Measurements from ENCODE around the gene APOA1.

The APOA1 gene

GRCh38 chr11:116833491-116833815, 4.0 kb downstream of the APOA1 start:
- no peaks in the 10 kb centered on the region for H3K4me1 ChIP-seq (ENCODE audit: control insufficient read depth, insufficient read depth, low read length)
- no peaks in the 10 kb centered on the region for H3K36me3 ChIP-seq (ENCODE audit: control insufficient read depth in 2 of 2, insufficient read depth in 1 of 2, low read length in 2 of 2)
- POLR2A ChIA-PET, result no interaction called here
- H3K4me3 ChIP-seq (ENCODE audit: low read depth, low read length), result no peak overlapping the region
- TF ChIP-seq ZNF501 (tag by site-specific recombination; IDR thresholded peaks at IDR 0.05), result no peak
- no peak for TF ChIP-seq ZNF48 (tag by site-specific recombination; IDR thresholded peaks at IDR 0.05)
- no peak for TF ChIP-seq KLF7 (tag by site-specific recombination; IDR thresholded peaks at IDR 0.05; ENCODE audit: borderline replicate concordance)
- TF ChIP-seq YY1 (tag by site-specific recombination; IDR thresholded peaks at IDR 0.05), result no peak
- TF ChIP-seq SALL2 (tag by site-specific recombination; IDR thresholded peaks at IDR 0.05; ENCODE audit: borderline replicate concordance), result no peak
- no peak for TF ChIP-seq ZNF433 (tag by site-specific recombination; IDR thresholded peaks at IDR 0.05; ENCODE audit: low read depth)
- no peak for TF ChIP-seq TRIM28 (IDR thresholded peaks at IDR 0.05; ENCODE audit: borderline replicate concordance, low read length)
- TF ChIP-seq ZNF146 (tag by site-specific recombination; IDR thresholded peaks at IDR 0.05), result no peak
- TF ChIP-seq ZFP69B (tag by site-specific recombination; IDR thresholded peaks at IDR 0.05), result no peak
- TF ChIP-seq ZNF837 (tag by site-specific recombination; IDR thresholded peaks at IDR 0.05), result no peak
- no peak for TF ChIP-seq ZIC2 (tag by site-specific recombination; IDR thresholded peaks at IDR 0.05)
- no peak for TF ChIP-seq ZNF585B (tag by site-specific recombination; IDR thresholded peaks at IDR 0.05)
- TF ChIP-seq ZNF133 (tag by site-specific recombination; IDR thresholded peaks at IDR 0.05), result no peak
- no peak for TF ChIP-seq IKZF3 (tag by site-specific recombination; IDR thresholded peaks at IDR 0.05)
- TF ChIP-seq ZNF26 (tag by site-specific recombination; IDR thresholded peaks at IDR 0.05), result no peak
- no peak for TF ChIP-seq ZNF777 (tag by site-specific recombination; IDR thresholded peaks at IDR 0.05; ENCODE audit: borderline replicate concordance)
- no peak for TF ChIP-seq ZNF747 (tag by site-specific recombination; IDR thresholded peaks at IDR 0.05)
- TF ChIP-seq YY2 (tag by site-specific recombination; IDR thresholded peaks at IDR 0.05), result no peak
- H3K9me3 ChIP-seq (ENCODE audit: control insufficient read depth, insufficient read depth, low read depth, low read length), result no peaks in the 10 kb centered on the region
- CTCF ChIA-PET, result interaction anchor here (1.1 to 2.2 kb wide), 2 partner anchors 43 to 87 kb away, joined by 3 to 14 read pairs; partner anchors contain the start of gene APOA5
- no peak overlapping the region for H3K27ac ChIP-seq (ENCODE audit: extremely low read depth, low read depth, low read length)

DNA sequence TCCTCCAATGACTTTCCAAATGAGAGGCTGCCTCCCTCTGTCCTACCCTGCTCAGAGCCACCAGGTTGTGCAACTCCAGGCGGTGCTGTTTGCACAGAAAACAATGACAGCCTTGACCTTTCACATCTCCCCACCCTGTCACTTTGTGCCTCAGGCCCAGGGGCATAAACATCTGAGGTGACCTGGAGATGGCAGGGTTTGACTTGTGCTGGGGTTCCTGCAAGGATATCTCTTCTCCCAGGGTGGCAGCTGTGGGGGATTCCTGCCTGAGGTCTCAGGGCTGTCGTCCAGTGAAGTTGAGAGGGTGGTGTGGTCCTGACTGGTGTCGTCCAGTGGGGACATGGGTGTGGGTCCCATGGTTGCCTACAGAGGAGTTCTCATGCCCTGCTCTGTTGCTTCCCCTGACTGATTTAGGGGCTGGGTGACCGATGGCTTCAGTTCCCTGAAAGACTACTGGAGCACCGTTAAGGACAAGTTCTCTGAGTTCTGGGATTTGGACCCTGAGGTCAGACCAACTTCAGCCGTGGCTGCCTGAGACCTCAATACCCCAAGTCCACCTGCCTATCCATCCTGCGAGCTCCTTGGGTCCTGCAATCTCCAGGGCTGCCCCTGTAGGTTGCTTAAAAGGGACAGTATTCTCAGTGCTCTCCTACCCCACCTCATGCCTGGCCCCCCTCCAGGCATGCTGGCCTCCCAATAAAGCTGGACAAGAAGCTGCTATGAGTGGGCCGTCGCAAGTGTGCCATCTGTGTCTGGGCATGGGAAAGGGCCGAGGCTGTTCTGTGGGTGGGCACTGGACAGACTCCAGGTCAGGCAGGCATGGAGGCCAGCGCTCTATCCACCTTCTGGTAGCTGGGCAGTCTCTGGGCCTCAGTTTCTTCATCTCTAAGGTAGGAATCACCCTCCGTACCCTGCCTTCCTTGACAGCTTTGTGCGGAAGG, 4.8 kb downstream of the APOA1 start:
- no peaks in the 10 kb centered on the region for H3K36me3 ChIP-seq (ENCODE audit: control insufficient read depth in 2 of 2, insufficient read depth in 1 of 2, low read length in 2 of 2)
- H3K4me1 ChIP-seq (ENCODE audit: control insufficient read depth, insufficient read depth, low read length), result no peaks in the 10 kb centered on the region
- no peak overlapping the region for H3K4me3 ChIP-seq (ENCODE audit: low read depth, low read length)
- POLR2A ChIA-PET, result no interaction called here
- H3K9me3 ChIP-seq (ENCODE audit: control insufficient read depth, insufficient read depth, low read depth, low read length), result no peaks in the 10 kb centered on the region
- CTCF ChIA-PET, result interaction anchor here (0.6 to 2.2 kb wide), 3 partner anchors 17 to 86 kb away, joined by 3 to 14 read pairs (median 3); partner anchors contain the start of gene APOA5
- no peak overlapping the region for H3K27ac ChIP-seq (ENCODE audit: extremely low read depth, low read depth, low read length)
- no peak for TF ChIP-seq KLF7 (tag by site-specific recombination; IDR thresholded peaks at IDR 0.05; ENCODE audit: borderline replicate concordance)
- TF ChIP-seq ZNF664 (tag by site-specific recombination; IDR thresholded peaks at IDR 0.05), result no peak
- no peak for TF ChIP-seq ZNF610 (tag by site-specific recombination; IDR thresholded peaks at IDR 0.05; ENCODE audit: borderline replicate concordance)
- TF ChIP-seq HOXD13 (CRISPR knock-in tag; IDR thresholded peaks at IDR 0.05; ENCODE audit: borderline replicate concordance), result no peak
- TF ChIP-seq ZNF292 (tag by site-specific recombination; IDR thresholded peaks at IDR 0.05; ENCODE audit: borderline replicate concordance, low read depth), result no peak
- TF ChIP-seq, protein P1, sequence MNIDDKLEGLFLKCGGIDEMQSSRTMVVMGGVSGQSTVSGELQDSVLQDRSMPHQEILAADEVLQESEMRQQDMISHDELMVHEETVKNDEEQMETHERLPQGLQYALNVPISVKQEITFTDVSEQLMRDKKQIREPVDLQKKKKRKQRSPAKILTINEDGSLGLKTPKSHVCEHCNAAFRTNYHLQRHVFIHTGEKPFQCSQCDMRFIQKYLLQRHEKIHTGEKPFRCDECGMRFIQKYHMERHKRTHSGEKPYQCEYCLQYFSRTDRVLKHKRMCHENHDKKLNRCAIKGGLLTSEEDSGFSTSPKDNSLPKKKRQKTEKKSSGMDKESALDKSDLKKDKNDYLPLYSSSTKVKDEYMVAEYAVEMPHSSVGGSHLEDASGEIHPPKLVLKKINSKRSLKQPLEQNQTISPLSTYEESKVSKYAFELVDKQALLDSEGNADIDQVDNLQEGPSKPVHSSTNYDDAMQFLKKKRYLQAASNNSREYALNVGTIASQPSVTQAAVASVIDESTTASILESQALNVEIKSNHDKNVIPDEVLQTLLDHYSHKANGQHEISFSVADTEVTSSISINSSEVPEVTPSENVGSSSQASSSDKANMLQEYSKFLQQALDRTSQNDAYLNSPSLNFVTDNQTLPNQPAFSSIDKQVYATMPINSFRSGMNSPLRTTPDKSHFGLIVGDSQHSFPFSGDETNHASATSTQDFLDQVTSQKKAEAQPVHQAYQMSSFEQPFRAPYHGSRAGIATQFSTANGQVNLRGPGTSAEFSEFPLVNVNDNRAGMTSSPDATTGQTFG (tag by site-specific recombination; IDR thresholded peaks at IDR 0.05; ENCODE audit: borderline replicate concordance), result no peak
- TF ChIP-seq ZNF555 (tag by site-specific recombination; conservative IDR thresholded peaks at IDR 0.05), result no peak
- TF ChIP-seq ZNF140 (tag by site-specific recombination; IDR thresholded peaks at IDR 0.05), result no peak
- TF ChIP-seq ZFP37 (tag by site-specific recombination; IDR thresholded peaks at IDR 0.05), result no peak
- TF ChIP-seq ZNF404 (tag by site-specific recombination; IDR thresholded peaks at IDR 0.05), result no peak
- TF ChIP-seq ZNF747 (tag by site-specific recombination; IDR thresholded peaks at IDR 0.05), result no peak
- TF ChIP-seq IKZF3 (tag by site-specific recombination; IDR thresholded peaks at IDR 0.05), result no peak
- TF ChIP-seq ZNF394 (tag by site-specific recombination; IDR thresholded peaks at IDR 0.05; ENCODE audit: borderline replicate concordance), result no peak
- TF ChIP-seq ZNF596 (tag by site-specific recombination; IDR thresholded peaks at IDR 0.05), result no peak
- TF ChIP-seq, protein P2, sequence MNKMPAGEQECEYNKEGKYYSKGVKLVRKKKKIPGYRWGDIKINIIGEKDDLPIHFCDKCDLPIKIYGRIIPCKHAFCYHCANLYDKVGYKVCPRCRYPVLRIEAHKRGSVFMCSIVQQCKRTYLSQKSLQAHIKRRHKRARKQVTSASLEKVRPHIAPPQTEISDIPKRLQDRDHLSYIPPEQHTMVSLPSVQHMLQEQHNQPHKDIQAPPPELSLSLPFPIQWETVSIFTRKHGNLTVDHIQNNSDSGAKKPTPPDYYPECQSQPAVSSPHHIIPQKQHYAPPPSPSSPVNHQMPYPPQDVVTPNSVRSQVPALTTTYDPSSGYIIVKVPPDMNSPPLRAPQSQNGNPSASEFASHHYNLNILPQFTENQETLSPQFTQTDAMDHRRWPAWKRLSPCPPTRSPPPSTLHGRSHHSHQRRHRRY (tag by site-specific recombination; IDR thresholded peaks at IDR 0.05), result no peak
- TF ChIP-seq ZNF837 (tag by site-specific recombination; IDR thresholded peaks at IDR 0.05), result no peak
- TF ChIP-seq ZNF785 (tag by site-specific recombination; IDR thresholded peaks at IDR 0.05), result no peak
